ENCODE results near the gene GREM1. TPM values are rescaled to one million over a fixed set of nuclear protein-coding genes. Genes with fewer than 3 reads are reported as not detected.
A peak's percentile ranks its signal among the peaks of the same experiment; 100 is the strongest.

Gene GREM1
- total RNA-seq, 1 experiment from 2014 or later = 79.4 TPM

DNA sequence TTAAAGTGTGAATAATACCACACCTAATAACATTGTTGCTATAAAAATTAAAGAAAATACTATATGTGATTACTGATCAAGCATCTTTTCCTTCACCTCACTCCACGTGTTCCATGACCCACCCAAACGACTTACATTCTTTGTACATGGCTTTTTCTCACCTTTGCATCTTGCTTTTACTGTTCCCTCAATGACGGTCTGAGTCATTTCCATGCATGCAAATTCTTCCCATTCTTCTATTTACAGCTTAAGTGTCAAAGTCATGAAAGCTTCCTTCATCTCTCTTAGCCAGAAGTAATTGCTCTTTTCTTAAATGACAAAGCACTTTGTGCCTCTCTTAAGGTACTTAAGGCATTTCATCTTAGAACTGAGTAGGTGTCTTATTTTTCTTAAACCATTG is 64.0 kb downstream of the GREM1 start:
- no peak for DNase-seq (ENCODE audit: low read depth)

DNA sequence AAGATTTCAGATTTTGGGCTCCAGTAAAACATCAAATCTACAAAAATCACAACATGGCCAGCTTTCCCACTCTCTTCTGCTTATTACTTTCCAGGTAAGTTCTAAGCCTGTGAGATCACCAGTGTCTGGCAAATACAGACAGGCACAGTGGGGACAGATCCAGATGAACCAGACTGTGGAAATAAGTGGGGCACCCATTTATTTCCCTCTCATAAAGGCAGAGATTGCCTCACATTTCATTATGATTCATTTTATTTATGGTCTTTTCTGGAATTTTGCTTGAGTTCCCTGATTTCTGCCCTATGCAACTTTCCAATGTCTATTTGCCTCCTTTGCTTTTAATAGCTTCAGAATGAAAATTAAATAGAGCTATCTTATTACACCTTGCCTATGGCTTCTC is 66.8 kb downstream of the GREM1 start:
- DNase-seq (ENCODE audit: low read depth) = no peak

DNA sequence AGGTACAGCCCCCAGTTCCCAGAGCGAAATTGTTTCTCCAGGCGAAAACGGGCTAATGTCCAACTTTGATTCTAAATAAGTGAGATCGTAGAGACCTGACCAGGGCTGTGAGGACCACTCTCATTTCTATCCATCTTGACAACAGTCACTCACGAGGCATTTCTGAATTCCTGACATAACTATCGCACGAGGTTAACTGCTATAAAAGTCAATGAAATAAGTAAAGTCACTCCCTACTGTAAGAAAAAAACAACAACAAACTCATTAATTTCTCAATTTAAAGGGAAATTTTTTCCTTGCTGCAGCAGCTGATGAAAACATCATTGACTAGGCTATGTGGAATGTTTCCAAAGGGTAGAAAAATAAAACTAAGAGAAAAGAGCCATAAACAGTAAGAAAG is 69.1 kb downstream of the GREM1 start:
- DNase-seq (ENCODE audit: low read depth) = no peak

DNA sequence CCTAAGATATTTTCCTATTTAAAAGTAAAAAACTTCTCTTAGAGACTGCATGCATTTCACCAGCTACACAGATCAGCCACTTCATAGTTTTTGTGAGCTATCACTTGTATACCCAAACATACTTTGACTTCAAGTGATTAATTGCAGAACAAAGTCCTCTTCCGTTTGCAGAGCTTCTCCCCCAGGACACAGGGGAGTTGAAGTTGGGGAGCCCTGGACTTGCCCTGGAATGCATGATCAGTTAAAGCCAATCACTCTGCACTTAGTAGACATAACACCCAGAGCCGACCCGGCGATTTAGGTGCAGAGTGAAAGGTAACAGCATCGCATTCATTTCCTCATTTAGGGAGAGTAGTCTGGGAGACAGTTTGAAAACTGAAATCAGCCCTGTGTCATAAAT is 70.1 kb downstream of the GREM1 start:
- DNase-seq (ENCODE audit: low read depth) = no peak

DNA sequence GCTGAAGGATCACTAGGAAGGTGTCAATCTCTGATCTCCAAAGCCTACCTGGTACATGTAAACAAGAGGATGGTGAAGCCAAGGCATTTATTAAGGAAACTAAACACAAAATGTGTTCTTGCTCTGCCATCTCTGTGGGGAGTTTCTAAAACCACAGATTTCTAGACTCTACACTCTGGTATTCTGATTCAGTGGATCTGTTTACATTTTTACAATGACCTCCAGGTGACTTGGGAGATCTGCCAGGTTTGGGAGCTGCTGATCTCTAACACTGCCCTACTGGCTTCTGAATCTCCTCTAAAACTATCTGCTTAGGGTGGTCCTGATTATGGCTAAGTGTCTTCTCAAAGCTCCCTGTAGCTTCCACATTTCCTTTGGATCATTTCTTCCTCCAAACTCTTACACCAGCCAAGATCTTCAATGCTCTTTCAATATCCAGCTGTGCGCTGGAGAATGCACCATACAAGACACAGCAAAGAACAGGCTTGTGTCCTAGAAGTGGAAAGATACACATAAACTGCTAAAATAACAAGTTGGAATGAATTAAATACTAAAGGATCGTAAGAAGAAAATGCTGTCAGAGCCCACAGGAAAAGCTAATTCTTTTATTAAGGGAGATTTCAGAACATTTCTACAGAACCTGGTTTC is 72.7 kb downstream of the GREM1 start:
- DNase-seq (ENCODE audit: low read depth) = peak; percentile 76

DNA sequence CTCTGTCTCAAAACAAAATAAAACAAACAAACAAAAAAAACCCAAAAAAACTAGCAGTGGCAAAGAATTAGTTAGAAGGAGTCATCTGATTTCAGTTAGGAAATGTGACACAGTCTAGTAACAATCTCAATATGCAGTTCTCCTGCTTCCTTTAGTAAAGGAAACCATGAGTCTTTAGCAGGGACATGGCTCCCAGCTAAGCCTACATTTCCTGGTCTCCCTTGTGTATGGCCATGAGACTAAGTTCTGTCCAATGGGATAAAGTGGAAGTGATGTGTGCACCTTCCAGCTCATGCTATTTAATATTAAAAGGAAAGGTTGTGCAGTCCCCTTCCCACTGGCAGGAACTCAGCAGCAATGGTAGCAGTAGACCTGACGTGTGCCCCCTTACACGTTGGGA is 74.6 kb downstream of the GREM1 start:
- DNase-seq (ENCODE audit: low read depth) = no peak

Other genes with a start within 250 kb of the GREM1 start
- 0.49 and 0.72 TPM in 2 replicates for gene GOLGA8N, start 124.5 kb upstream of the GREM1 start, total RNA-seq (2014; rRNA removed; shearing (Covaris generic))
- 73.0 and 92.2 TPM in 2 replicates for gene ARHGAP11A, start 102.5 kb upstream of the GREM1 start, total RNA-seq (2014; rRNA removed; shearing (Covaris generic))
- 91.9 and 99.1 TPM in 2 replicates for gene SCG5, start 76.3 kb upstream of the GREM1 start, total RNA-seq (2014; rRNA removed; shearing (Covaris generic))

Data from RPMI7951 (cell line).